Activated T-helper 1 cell treated with Interleukin-2 at 50 U/mL for 16 hours (primary cell): ENCODE data around the gene ROBO2.

ENCODE experiments used
- DNase-seq: peaks from one replicate; pipeline ENCODE4 v3.0.0-alpha.2; 2020; ENCODE audit warnings: low read depth

Gene ROBO2

GRCh38 chr3:77102951-77103769 is 63.3 kb downstream of the ROBO2 start:
- no peak for DNase-seq

DNA sequence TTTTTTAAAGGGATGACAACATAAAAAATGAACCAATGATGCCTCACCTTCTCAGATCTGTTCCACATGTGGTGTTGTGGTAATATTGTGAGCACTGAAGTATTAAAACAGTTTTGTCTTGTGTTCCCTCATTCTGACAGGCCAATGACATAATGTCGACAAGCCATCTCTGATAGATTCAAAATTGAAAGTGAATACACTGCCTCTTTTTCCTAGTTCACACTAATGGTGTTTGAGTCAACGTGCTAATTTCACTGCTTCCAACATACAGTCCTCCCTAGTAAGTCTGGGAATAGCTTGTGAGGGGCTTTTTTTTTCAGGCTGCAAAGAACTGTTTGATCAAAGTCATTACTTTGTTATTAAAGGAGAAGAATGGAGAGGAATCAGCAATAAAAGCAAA is 82.8 kb downstream of the ROBO2 start:
- no peak for DNase-seq

- DNase-seq: no peak
Measured at GRCh38 chr3:77125966-77126365, 86.1 kb downstream of the ROBO2 start.

DNA sequence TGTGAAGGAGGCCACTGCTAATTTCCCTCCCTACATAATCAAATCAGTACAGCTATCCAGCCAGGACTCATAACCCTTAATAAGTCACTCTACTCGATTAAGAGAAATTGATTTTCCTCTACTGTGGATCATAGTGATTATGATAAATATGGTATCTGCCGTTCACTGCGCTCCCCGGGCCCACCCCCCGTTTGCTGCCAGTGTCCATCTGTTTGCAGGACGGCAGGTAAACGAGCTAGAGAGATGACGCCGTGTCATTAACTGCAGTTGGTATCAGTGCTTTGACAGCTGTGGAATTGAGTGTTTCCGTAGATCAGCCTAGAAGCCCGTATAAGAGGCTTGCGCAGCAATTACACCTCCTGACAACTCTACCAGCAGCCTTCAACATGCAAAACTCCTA is 94.9 kb downstream of the ROBO2 start:
- no peak for DNase-seq

GRCh38 chr3:77137559-77137958 is 97.7 kb downstream of the ROBO2 start:
- DNase-seq: no peak

DNA sequence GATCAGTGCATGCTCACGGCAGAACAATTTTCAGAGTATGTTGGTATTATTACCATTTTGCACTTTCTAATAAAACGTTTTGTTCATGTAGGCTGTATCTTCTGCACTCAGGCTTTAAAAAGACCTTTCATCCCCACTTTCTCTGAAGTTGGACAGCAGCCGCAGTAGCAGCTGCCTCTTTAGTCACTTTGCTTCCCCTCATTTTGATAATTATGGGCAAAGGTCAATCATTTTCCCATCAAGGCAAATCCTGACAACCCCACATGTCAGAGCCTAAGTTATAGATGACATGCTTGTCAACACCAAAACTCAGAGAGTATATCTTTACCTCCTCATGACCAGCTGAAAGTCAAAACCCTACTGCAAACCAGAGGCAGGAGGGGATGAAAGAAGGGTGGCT is 99.7 kb downstream of the ROBO2 start:
- DNase-seq: no peak

DNA sequence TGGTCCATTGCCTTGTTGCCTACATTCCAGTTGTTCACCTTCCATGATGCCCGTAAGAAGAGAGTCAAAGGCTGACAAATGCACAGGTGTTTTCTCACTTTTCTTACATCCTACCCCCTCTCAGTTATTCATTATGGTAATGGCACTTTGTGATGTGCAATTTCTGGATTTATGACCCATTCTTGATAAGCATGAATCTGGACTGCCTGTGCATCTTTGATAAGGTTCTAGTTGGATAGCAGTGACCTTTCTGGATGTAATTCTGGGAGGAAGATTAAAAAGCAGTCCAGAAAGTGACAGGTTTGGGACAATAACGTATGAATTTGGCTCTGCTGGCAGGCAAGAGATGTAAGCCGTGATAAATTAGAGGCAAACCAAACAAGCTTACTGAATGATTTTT is 101.5 kb downstream of the ROBO2 start:
- DNase-seq: no peak

DNA sequence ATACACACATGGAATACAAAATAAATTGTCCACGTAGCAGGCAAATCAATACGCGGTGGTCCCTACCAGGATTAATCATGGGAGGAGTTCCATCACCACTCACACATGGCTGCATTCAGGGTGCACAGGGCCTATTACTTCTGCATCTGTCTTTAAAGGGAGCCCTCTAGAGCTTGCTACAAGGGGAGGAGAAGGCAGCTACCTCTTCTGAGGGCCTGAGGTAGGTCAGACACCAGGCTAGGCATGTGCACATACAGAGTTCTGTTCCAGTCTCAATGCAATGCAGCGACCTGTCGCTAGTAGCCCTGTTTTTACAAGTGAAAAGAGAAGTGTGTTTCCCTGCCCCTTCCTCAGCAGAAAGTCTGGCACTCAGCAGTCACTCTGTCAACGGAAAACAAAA is 102.7 kb downstream of the ROBO2 start:
- no peak for DNase-seq

DNA sequence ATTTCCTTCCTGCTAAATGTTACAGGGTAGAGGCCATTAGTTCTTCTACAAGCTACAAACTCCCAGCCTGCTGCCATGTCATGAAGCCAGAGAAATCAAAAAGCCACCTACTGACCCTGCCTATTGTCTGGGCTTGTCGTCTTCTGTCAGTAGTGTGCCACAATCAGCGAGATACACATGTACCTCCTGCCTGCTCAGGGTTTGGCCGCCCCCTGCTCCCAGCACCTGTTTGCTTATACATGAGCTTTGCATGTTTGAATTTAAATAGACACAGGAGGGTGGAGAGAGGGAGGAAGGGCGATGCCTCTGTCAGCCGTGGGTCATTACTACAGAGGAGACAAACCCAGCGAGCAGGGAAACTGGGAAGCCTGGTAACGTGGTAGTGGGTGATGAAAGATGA is 106.1 kb downstream of the ROBO2 start:
- DNase-seq: no peak

DNA sequence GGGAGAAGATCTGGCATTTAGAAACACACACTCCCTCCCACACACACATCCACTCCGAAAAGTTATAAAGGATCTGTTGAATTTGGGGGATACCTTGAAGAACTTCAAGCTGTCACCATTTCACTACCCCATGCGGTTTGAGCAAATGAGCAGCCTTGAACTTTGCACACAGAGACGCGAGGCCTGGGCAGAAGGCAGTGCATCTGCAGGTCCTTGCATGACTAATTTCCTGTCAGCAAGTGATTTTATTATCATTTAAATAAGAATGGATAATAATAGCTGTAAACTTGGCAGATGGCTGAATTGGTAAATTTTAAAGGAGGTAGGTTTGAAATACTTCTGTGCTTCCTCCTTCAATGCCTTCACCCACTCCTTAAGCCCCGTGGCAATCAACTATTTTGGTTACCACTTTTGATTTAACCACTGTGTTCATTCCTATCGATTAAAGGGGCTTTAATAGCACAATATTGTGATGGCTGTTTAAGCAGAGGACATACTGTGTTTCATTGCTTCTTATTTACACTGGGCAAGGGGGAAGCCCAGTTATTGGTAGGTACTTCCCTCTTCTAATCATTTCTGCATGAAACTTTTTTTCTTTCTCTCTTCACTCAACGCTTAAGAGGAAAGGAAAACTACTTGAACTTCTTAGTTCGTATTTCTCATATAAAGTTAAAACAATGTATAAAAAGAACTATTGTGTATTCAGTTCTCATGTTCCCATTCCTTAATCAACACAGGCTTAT is 108.1 kb downstream of the ROBO2 start:
- no peak for DNase-seq

GRCh38 chr3:77149382-77149781 is 109.5 kb downstream of the ROBO2 start:
- no peak for DNase-seq

GRCh38 chr3:77150028-77150427 is 110.1 kb downstream of the ROBO2 start:
- no peak for DNase-seq

GRCh38 chr3:77150759-77151158 is 110.9 kb downstream of the ROBO2 start:
- no peak for DNase-seq

- DNase-seq: no peak
Measured at GRCh38 chr3:77158730-77159581, 119.1 kb downstream of the ROBO2 start.

- no peak for DNase-seq
Measured at GRCh38 chr3:77160931-77161497, 121.1 kb downstream of the ROBO2 start.

DNA sequence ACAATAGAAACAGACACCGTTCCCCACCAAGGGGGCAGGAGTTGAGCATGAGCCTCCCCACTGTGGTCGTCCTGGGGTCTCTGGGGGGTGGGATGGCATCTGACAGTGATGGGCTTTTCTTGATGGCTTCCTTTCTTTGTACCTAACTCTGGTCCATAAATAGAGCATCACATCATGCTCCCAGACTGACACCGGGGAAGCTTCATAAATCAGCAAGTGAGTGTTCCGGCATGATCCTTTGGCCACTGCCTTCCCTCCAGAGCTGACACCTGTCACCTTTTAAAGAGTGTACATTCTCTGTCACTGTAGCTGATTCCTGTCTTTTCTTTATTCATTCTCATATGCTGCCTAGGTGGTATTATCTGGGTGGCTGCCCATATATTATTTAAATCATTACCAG is 129.9 kb downstream of the ROBO2 start:
- no peak for DNase-seq

- no peak for DNase-seq
Measured at GRCh38 chr3:77171026-77171425, 131.1 kb downstream of the ROBO2 start.

- DNase-seq: no peak
Measured at GRCh38 chr3:77179762-77180161, 139.9 kb downstream of the ROBO2 start.

DNA sequence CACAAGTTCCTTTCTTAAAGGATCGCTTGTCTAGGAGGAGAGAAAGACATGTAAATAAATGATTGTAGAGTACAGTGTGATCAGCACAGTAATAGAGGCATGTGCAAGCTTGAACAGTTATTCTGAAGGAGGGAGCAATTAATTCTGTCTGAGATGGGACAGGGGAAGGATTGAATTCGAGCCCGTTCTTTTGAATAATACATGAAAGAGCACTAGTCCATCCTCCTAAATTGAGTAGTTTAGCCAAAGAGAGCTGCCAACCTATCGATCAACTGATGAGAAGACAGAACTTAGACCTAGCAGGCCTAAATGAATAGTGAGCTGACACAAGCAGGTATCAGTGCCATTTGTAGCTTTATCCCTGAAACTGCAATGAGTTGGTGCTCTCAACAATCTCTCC is 142.4 kb downstream of the ROBO2 start:
- no peak for DNase-seq

DNA sequence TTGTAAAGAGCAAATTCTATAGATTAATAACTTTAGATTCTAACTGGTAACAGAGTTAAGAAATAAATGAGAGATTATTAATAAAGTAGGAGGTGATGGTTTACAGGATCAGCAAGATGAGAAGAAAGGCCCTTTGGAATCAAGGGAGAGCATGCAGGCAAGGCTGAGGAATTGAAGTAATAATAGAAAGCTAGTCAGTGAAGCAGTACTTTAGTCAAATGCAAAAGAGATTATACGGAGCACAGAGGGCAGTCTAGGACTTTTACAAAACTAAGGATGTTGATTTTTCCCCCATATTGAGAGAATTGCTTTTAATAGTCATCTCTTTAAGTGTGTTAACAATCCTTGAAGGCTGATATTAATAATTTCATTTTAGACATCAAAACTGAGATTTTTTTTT is 146.4 kb downstream of the ROBO2 start:
- DNase-seq: no peak

DNA sequence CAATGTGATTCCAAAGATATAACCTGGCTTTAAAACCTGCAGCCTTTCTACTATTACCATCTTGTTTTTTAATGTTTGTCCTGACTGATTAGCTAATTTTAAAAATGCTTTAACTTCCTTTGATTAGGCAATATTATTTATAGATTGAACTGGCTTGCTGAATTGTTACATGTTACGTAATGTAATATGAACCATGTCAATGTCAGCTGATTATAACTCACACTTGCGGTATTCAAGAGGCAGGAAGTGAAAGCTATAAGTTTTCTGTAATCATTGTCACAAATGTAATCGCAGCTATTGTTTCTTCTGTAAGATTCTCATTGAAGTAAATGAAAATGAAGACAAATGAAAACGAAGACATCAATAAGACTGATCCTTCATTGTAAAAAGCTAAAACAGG is 146.8 kb downstream of the ROBO2 start:
- no peak for DNase-seq

- DNase-seq: no peak
Measured at GRCh38 chr3:77188210-77188609, 148.3 kb downstream of the ROBO2 start.
